GM18868 (cell line): ENCODE data around the gene FAM20C.

Experiments
- ATAC-seq: cut with Tn5 transposase; IDR thresholded peaks from one replicate; pipeline ENCODE4 v1.9.1; 2021; ENCODE audit warnings: mild to moderate bottlenecking, moderate library complexity; ENCODE audit not compliant: unreplicated experiment

FAM20C gene

DNA sequence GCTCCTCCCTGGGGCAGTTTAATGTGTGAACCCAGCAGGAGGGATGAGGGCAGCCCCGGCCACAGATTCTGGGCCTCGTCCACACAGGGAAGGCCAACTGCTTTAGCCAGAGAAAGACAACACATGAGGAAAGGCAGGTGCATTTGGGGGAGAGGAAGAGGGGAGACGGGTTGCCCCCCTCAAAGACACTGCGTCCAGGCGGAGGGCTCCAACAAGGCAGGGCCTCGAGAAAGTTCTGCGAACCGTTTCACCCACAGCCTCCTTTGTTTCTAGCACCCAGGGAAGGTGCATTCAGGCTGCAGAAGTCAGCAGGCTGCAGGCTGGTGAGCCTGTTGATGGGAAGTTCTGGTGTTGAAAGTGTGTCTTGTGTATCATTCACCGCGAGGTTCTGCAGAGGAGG lies 107.7 kb downstream of the FAM20C start:
- ATAC-seq, result no peak

DNA sequence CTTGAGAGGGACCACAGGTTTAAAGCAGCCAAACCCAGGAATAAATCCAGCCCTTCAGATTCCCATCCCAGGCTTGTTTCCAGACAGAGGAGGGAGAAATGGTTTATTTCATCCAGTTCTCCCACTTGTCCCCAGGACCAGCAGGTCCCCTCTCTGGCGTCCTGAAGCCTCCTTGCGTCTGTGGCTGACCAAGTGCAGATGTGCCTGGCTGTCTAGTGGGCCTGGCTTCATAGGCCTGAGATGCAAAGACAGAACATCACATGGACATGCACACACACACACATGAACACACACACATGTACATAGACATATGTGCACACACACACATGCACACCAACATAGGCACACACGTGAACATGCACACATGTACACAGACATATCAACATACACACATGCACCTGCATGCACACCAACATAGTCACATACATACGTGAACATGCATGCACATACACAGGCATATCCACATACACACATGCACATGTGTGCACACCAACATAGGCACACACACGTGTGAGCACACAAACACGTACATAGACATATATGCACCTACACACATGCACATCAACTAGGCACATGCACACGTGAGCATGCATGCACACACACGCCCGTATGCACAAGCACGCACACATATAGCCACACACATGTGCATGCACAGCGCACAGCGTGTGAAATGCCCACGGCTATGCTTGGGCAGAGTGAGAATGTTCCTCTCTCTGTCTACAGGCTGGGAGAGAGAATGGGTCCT lies 108.3 kb downstream of the FAM20C start:
- no peak for ATAC-seq

- no peak for ATAC-seq
Measured at GRCh38 chr7:301291-302053, 109.1 kb downstream of the FAM20C start.

GRCh38 chr7:302054-302992 lies 110.0 kb downstream of the FAM20C start:
- no peak for ATAC-seq

DNA sequence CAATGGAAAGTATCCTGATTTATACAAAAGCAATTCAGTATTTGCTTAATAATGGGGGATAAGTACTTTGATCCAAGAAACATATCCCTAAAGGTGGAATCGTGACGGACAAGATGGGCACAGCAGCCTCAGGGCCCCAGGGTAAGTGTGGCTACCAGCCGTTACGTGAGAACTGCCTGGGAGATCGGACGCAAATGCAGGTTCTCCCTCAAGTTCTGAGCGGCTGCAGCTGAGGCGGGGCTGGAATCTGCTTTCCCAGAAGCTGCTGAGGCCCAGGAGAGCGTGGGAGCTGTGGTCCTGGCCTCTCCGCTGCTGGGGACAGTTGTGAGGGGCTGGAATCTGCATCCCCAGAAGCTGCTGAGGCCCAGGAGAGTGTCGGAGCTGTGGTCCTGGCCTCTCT lies 111.1 kb downstream of the FAM20C start:
- ATAC-seq, result no peak

DNA sequence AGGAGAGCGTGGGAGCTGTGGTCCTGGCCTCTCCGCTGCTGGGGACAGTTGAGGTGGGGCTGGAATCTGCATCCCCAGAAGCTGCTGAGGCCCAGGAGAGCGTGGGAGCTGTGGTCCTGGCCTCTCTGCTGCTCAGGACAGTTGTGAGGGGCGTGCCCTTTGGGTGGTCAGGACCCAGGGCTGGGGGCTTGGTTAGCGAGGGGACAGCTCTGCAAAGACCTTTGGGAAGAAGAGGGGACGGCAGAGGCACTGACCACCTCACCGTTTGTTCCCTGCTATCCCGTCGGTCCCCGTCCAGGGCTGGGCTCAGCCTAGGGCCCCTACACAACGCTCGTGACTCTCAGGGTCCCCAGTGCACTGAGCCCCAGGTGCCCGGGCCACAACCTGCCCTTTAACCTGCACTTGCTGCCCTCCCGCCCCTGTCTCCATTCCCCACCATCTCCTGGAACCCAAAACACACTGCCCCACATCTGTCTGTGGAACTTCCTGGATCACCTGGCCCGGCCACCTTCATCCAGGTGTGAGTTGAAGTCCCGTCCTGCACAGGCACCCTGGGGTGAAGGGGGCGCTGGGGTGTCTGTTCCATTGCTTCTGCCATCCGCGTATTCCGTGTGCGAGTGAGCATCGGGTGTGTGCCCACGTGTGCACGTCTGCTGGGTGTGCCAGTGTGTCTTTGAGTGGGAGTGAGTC lies 111.7 kb downstream of the FAM20C start:
- no peak for ATAC-seq

DNA sequence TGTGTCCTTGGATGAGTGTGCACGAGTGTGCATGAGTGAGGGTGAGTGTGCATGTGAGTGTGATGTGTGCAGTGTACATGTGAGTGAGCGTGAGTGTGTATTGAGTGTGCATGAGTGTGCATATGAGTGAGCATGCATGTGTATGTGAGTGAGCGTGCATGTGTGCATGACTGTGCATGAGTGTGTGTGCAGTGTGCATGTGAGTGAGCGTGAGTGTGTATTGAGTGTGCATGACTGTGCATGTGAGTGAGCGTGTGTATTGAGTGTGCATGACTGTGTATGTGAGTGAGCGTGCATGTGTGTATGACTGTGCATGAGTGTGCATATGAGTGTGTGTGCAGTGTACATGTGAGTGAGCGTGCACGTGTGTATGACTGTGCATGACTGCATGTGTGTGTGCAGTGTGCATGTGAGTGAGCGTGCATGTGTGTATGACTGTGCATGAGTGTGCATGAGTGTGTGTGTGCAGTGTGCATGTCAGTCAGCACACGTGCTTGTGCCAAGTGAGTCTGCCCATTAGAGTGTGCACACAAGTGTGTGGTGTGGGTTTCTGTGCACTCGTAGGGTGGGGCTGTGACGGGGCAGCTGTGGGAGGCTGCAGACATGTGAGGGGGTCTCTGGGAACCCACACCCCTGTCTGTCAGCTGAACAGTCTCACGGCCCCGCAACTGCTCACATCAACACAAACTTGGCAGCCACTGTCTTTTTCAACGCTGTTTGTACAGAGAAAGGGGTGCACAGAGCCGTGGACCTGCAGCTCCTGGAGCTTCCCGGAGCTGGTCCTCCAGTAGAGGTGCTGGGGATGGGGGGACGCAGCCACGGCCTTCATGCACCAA lies 112.4 kb downstream of the FAM20C start:
- no peak for ATAC-seq

GRCh38 chr7:305410-306151 lies 113.2 kb downstream of the FAM20C start:
- no peak for ATAC-seq

DNA sequence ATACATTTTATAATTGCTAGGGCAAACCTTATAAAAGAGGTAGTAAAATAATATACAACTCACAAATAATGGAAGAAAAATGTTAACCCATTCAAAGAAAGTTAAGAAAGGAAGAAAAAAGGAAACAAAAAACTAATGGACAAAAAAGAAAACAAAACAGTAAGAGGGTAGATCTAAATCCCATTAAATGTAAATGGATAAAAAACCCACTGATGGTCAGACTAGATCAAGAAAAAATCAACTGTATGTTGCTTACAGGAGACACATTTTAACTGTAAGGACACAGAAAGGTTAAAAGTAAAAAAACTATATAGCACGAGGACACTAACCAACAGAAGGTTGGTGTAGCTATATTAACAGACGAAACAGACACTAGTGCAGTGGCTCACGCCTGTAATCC lies 115.6 kb downstream of the FAM20C start:
- no peak for ATAC-seq

- no peak for ATAC-seq
Measured at GRCh38 chr7:309586-310228, 117.3 kb downstream of the FAM20C start.
